Stimulated activated CD4-positive, alpha-beta T cell treated with anti-CD3 and anti-CD28 coated beads, Interleukin-15, amount 100 ng/mL, for 48 hours (primary cell): ENCODE data around the gene PLXDC2.

Source experiments
- DNase-seq, 2 donors: peaks; one replicate each; pipeline ENCODE4 v3.0.0-alpha.2; 2020; ENCODE audit warnings: low read depth in 2 of 2

Gene PLXDC2

DNA sequence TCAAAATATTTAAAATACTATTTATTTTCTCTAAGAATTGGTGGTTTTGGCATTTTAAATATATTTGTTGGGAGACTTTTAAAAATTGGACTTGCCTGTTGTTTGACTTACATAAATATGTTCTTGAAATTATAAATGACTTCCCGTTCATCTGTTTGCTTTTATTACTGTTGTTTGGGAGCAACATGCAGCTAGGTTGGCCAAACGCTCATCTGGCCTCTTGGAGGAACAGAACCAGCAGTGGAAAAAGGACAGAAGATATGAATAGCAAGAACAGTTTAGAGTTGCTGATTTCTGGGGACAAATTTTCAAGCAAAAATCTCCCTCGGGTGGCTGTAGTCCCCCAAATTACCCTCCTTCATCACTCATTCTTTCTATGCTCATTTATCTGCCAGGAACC lies 41.6 kb downstream of the PLXDC2 start:
- no peak for DNase-seq

DNA sequence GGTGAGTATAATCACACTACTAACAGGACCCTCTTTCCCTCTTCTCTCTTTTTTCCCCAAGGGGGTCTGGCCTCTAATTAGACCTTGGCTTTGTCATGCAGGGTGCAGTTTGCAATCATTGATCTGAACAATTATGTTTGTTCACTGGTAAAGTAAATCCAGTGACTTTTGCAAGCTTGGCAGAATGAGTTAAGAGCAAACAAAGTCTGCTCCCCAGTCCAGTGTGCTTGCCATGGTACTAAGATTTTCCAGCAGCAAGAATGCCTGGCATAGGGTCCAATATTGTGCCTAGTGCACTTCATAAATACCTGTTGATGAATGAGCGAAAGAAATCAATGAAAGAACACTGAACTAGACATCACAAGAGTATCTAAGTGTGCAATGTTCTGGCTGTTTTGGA lies 43.9 kb downstream of the PLXDC2 start:
- no peak for DNase-seq

DNA sequence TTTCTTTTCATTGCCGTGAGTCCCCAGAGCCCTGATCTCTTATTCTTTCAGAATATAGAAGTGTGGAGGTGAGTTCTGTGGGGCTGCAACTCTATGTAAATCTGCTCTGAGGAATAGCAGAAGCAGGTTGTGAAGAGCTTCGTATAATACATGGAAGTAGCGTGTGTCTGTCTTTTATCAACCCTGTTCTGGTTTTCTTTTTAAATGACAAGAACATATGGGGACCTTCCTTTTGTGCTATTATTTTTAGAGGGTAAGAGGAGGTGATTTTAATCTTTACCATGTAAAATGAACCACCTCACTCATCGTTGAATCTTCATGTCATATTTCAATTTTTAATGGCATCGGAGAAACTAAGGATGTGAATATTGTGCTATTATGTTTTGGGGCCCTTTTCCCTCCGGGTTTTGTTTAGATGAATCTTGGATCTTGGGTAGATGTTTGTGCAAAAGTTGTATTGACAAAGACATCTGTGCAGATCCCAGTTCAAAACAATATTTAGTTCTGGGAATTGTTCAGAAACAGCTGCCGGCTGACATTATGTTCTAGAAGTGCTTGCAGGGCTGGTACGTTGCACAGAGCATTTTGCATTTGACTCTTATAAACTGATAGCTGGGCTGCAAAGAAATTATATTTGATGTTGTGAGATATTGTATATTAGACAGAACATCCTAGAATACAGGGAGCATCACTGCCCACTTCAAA lies 46.7 kb downstream of the PLXDC2 start:
- no peak for DNase-seq

DNA sequence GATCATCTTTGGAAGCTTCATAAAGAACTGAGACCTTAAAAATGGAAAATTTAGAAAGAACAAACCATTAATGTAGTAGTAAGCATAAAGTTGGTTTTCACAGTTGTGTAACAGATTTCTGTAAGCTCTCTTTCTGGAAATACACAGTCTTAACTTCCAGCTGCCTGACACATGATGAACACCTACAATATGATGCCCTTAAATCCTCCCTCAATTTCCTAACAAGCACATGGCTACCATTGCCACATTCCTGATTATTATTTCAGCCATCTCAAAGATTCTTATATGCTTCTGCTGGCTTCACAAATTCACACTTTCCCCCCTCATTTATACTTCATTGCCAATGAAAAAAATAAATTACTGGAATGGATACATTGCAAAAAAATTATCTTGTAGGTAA lies 49.4 kb downstream of the PLXDC2 start:
- DNase-seq: no peak

DNA sequence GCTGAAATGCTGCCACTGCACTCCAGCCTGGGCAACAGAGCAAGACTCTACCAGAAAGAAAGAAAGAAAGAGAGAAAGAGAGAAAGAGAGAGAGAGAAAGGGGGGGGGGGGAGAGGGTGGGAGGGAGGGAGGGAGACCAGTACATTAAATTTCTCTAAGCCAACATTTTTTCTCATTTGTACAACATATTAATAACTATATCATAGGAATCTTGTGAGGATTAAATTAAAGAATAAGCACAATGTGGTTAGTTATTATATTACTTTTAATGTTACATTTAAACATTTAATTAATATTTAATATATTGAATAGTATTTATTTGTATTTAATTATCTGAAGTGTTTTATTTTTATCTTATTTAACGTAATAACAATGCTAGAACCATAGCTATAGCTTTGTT lies 53.1 kb downstream of the PLXDC2 start:
- no peak for DNase-seq

DNA sequence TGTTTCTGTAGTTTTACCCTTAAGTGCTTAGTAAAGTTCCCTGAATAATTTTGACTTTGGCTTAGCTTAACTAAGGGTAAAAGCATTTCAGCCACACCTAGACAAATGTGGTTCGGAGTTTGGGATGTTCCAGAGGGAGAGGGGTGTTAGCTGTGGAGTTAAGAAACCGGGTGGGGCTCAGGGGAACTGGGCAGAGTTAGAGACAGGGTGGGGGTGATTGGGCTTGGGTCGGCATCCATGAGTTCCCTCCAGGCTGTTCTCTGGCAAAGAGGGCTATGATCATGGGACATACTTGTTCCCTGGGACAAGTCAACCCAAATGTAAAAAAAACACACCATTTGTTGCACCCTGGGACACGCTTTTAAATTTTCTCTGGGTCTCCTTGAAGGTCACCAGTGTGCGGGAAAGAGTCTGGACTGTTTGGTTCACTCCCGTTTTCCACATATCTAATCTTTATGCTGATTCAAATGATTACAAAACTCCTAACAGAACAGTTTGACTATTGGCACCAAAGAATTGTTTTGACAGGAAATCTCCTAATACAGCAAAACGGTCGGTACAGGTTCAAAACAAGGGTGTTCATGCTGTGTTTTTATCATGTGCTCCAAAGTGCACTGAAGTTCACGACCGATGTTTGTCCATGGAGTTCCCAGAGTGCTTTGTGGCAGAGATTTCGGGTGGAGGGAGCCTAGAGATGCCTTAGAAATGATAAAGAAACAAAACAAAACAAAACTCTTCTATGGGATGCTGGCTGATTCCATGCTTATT lies 56.5 kb downstream of the PLXDC2 start:
- no peak for DNase-seq

DNA sequence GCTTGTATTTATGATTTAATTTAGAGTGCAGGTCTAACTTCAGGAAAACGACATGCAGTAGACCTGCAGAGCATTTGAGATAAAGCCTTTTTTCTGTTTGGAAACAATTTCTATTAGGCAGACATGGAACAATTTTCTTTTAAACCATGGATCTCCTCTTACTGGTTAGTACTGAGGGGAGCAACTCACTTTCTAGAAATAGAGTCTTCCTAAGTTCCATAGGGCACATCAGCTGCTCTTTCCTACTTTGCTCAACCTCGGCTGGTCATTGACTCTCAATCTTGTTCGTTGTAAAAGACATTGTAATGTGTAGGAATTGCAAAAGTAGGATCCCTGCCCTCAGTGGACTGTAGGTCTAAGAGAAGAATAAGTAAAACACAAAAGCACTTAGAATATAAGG lies 58.0 kb downstream of the PLXDC2 start:
- no peak for DNase-seq

DNA sequence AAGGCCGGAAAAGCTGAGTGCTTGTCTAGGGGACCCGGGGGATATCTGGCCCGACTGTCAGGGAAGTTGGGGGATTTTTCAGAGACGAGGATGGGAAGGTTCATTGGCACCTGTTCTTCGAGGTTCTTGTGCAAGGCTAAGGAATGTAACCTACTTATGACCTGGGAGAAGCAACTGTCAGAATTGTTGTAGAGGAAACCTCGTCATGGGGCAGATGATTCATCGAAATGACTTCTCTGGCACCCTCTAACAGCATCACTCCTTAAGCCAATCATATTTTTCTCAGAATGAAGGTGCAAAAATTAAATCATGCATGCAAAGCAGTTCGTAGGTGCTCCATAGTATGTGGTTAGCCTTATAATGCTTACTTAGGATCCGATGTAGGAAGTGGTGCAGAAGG lies 58.6 kb downstream of the PLXDC2 start:
- DNase-seq: no peak

DNA sequence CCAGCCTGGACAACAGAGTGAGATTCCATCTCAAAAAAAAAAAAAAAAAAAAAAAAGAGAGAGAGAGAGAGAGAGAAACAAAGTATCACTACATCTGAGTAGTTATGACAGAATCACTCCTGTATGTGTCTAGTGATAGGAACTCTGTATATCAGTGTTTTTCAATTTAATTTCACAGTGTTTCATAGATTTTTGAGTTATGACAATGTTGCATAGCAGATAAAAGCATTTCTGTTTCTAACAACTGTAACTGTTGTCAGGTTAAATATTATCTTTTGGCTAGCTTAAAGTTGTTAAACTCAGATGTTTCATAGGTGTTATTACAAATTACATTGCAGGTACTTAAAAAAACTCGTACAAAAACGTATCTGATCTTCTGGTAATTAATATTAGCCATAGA lies 60.3 kb downstream of the PLXDC2 start:
- no peak for DNase-seq

DNA sequence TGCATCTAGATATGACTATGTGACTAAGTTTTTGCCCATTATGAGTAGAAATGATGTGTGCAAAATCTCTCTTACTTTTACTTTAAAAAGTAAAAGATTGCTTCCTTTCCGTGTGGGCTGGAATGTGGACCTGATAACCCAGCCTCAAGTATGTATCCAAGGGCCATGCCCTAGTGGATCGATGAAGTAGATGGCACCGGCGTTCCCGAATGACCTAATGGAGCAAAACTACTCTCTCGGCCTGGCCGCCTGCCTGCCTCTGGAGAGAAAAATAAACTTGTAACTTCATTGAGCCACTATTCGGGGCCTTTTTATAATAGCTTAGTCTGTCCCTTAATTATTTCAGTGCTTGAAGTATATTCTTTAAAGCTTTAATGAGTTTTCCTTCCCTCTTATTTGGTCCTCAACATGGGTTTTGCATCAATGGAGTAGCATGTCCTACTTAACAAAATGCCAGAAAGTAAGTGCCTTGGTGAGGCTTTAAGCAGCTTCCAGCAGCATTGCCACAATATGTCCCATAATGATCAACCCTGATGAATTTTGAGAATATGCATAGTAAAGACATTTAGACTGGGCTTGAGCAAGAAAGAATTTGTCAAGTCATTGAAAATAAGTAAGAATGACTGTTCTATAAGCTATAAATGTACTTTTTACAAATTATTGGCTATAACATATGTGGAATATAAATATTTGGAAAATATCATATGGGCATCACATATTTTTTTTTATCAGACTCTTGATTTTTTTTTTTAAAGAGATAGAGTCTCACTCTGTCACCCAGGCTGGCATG lies 61.4 kb downstream of the PLXDC2 start:
- no peak for DNase-seq

DNA sequence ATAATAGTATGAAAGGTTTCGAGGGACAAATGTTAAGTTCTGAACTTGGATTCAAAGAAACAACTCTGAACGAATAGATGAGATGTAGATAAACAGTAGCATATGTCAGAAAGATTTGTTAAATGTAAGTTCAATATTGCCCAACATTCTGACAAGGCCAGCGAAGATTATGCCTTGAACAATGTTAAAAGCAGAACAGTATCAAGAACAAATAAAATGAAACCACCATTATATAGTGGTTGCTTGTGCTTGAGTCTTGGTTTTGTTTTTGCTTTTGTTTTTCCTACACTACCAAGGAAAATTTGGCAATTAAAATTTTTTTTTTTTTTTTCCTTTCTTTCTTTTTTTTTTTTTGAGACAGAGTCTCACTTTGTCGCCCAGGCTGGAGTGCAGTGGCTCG lies 66.4 kb downstream of the PLXDC2 start:
- no peak for DNase-seq

DNA sequence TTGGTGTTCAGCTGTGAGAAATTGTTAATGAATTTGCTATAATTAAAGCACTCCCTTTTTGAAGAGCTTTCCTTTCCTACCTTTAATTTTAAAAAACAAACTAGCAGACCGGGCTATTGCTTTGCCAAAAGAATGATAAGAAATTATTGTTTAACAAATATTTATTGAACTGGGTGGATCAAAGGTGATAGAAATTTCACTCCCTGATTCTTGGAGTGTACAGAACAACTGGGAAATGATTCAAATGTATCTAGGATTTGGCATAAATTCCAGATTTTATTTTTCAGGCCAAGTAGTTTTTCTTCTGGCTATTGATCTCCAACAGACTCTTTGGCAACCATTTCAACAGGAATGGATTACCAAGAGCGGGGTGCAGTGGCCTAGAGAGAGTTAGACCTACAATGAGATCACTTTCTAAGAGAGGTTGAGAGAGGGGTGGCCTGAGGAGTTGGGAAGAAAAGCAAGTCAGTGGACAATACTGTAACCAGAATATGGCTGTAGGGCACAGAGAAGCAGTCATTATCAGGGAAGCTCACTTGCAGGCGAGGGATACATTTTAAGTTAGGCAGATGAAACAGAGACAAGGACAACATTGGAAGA lies 71.9 kb downstream of the PLXDC2 start:
- no peak for DNase-seq

DNA sequence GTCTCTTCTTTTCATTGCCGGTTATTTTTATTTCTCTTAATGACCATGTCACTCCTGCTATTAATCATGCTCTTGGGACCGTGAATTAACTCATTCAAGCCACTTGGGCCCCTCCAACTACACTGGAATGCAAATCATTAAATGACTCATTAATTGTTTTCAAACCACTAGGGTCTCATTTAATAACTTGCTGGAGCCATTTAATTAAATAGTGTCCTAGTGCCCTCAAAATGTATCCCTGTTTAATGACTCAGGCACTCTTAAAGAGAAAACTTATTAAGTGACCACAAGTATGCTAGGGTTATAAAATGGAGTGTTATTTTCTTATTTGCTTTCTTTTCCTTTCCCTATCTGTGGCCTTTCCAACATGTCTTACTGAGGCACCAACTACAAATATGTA lies 73.0 kb downstream of the PLXDC2 start:
- DNase-seq: no peak

DNA sequence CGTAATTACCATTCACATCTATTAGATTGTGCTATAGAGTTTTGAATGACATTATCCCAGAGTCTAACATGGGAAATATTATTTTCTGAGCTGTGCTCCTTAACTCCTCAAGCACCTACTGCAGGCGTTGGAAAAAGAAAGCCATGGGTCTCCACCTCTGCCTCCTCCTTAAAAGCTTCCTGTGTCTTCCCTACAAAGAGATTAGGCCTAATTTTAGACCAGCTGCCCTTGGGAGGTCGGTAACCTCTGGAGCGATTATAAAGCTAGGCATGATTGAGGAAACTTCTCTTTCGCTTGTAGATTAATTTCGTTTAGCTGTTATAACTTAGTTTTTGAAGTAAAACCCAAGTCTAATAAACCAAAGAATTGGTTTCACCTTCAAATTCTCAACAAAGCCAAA lies 75.2 kb downstream of the PLXDC2 start:
- DNase-seq: no peak

DNA sequence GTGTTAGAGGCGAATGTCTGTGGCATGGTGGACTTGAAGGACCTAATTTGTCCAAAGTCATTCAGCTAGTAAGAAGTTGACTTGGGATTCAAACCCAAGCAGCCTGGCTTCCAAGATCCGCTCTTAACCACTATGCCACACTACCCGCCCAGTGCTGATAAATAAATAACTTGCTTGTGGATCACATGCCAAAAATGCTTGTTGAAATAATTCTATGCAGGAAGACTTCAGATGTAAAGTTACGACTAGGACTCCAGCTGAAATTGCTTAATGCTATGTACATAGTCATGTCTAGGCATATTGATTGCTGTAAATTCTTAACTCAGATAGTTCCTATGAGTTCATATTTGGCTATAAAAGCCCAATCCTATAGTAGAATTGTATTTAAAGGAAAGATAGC lies 76.0 kb downstream of the PLXDC2 start:
- DNase-seq: no peak

DNA sequence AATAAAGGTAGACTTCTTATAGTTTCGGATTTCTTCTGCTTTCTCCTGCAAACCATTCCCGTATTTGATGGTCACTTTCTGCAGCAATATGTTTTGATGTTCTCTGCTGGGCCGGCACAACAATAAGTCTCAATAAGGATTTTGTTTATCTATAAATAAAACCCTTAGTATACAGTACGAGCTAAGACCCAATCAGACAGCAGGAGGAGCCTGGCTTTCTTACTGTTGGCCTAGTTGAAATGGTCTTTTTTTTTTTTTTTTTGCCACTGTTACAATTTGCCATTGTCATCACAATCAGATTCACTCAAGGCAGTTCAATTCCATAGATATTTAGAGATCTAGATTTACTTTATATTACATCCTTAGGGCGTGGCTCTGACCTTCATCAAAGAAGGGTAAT lies 76.4 kb downstream of the PLXDC2 start:
- DNase-seq: no peak

DNA sequence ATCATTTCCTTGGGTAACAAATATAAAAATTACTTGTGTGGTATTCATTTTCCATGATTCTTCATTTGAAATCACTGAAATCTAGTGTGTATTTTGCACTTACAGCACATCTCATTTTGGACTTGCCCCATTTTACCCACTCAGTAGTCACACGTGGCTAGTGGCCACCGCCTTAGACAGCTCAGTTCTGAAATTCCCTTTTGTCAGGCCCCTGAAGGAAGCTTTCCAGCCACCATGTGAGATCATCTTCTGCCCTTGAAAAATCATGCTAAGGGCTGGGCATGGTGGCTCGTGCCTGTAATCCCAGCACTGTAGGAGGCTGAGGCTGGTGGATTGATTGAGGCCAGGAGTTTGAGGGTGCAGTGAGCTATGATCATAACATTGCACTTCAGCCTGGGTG lies 79.3 kb downstream of the PLXDC2 start:
- no peak for DNase-seq

DNA sequence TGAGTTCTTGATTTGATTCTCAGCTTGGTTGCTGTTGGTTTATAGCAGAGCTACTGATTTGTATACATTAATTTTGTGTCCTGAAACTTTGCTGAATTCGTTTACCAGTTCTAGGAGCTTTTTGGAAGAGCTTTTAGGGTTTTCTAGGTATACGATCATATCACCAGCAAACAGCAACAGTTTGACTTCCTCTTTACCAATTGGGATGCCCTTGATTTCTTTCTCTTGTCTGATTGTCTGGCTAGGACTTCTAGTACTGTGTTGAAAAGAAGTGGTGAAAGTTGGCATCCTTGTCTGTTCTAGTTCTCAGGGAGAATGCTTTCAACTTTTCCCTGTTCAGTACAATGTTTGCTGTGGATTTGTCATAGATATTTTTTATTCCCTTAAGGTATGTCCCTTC lies 86.2 kb downstream of the PLXDC2 start:
- DNase-seq: no peak

DNA sequence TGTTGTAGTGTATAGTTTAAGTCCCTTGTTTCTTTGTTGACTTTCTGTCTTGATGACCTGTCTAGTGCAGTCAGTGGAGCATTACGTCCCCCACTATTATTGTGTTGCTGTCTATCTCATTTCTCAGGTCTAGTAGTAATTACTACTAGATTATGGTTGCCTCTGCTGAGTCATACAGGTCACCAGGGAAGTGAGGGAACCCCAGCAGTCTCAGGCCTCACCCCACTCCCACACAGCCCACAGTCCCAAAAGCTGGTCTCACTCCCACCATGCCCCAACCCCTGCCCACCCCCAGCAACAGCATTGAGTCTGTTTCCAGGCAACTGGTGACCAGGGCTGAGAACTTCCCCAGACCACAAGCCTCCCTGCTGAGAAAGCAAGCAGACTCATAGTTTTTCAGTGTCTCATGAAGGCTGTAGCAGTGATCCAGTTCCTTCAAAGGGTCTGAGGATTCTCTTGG lies 88.0 kb downstream of the PLXDC2 start:
- DNase-seq: no peak

DNA sequence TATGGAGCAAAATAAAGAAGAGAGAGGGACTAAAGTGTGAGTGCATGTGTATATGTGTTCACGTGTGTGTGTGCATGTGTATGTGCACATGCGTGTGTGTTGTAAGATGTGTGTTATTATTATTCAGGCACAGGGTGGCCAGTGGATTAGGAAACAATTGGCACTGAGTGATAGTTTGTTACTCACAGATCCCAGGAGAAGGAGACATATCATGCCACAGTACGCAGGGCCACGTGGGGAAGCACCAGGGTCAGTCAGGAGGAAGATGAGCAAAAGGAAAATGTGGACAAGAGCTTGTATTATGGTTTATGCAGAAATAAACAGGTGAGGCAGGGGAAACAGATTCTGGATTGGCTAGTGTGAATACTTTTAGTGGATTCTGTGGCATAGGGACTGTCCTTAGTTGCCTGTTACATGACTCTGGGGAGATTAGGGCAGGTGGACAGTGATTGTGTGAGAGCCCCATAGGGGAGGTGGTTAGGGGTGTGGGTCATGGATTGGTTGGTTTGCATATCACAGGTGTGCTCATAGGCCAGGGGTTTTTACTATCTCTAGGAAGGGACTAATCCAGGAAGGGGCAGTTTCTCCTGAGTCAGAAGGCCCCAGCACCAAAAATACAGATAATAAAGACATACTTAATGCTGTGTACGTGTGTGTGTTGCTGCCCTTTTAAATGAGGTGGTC lies 90.0 kb downstream of the PLXDC2 start:
- no peak for DNase-seq

DNA sequence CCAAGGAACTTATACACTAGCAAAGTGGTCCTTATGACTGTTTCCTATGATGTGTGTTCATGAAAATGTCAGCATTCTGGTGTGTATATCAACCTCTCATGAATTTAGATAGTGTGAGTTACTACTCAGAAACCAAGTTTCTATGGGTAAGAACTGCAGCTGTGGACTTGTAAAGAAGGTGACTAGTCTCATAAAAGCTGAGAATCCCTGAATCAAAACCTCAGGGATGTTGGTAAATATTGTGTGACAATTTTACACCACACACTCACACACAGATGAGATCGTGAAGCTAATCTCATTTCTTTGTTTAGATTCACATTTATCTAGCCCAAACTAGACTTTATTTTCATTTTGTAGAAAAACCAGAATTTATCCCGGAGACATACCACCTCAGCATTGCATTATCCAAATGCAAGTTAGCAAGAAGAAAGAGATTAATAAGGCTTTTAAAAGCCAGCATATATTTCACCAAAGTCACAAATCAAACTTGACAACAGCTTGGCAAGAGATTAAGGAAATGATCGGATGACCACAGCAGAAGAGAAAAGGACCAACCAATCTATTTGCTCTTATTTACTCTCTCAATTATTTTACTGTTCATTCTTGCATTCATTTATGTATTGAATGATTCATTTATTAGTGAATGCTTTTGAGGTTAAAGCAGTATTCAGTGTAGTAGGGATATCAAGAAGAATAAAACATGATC lies 92.9 kb downstream of the PLXDC2 start:
- DNase-seq: no peak
